Skin epidermis (tissue), 12 donors: ENCODE measurements around the gene RELN.

Source experiments
- H3K27ac ChIP-seq, 21 experiments: fragments of 200-600 bp; sonication (generic) in 11 of 21; one replicate each; pipeline ENCODE4 v1.5.0; 2020; ENCODE audit warnings: mild to moderate bottlenecking in 3 of 21, inconsistent platforms in 2 of 21, moderate library complexity in 2 of 21
- H3K4me3 ChIP-seq, 7 experiments: fragments of 200-600 bp; sonication (generic) in 2 of 7; one replicate each; pipeline ENCODE4 v1.5.0; 2020; ENCODE audit warnings: inconsistent platforms in 2 of 7, mild to moderate bottlenecking in 2 of 7, moderate library complexity in 1 of 7

RELN gene

GRCh38 chr7:103993551-103993950 lies 4.1 kb upstream of the RELN start:
- Histone ChIP-seq H3K4me3 (no peak overlapping the region), H3K27ac (no peak overlapping the region)

- H3K4me3 ChIP-seq, result no peak overlapping the region
- H3K27ac ChIP-seq, result no peak overlapping the region
Measured at GRCh38 chr7:103991406-103991805, 1.9 kb upstream of the RELN start.

DNA sequence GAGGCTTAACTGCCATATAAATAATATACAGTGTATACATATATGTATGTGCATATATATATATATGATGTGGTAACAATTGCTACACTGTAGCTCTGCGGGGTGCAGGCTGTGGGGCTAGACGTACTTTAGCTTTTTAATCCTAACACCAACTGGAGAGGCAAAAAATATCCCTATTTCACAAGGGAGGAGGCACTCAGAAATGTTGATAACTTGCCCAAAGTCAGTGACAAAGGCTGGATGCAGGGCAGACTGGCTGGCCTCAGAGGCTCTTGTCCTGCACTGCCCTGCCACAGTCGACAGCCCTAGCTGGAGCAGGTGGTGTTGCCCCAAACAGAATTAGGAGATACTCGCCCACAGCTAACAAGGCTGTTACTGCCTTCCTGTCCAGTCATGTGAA lies 1.5 kb upstream of the RELN start:
- Histone ChIP-seq H3K27ac (no peak overlapping the region), H3K4me3 (no peak overlapping the region)

DNA sequence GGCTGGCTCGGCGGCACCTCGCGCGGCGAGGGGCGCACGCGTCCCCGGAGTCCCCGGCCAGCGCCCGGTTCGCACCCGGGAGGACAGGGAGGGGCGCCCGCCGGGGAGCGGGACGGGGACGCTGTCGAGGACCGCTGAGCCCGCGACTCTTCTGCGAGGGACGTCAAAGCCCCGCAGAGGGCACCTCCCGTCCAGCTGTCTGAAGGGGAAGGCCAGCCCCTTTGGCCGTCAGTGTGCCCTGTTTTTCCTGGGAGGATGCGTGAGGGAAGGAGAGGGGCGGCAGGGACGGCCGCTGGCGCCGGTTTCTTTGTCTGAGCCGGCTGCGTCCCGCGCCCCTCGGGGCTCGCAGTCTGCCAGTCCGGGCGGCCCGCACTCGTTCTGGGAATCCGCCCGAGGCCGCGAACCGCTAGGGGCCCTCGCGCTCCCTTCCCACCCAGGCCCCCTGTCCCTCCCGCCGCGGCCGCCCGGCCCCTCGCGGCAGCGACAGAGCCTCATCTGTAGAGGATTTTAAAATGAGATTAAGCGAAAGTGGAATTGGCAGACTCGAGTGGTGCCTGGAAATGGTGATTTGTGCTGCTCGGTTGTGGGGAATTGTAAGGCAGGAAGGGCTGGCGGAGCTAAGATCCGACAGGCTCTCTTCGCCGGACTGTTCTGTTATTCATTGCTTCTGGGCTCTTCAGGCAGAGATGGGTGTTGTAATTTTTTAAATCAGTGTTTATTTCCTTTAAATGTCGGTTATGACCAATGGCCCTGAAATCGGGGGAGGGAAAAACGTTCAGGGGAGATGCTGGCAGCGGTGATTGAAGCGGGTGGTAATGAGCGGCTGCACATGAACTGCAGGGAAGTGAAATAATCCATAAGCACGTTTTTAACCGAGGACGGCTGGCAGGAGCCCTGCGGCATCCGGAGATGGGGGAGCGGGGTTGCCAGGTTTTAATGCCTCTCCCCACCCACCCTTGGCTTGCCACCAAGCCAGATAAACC lies 618 bp upstream of the RELN start:
- Histone ChIP-seq H3K27ac (peak overlapping the region in 5 of 21 experiments; percentile 27 to 72 (median 56)), H3K4me3 (peak overlapping the region; percentile 8 to 42 (median 31))

- peak overlapping the region; percentile 8 to 42 (median 17) for H3K4me3 ChIP-seq
Measured at GRCh38 chr7:103988468-103989199, 824 bp downstream of the RELN start.

GRCh38 chr7:103987451-103987850 lies 2.0 kb downstream of the RELN start:
- no peak overlapping the region for H3K4me3 ChIP-seq
- no peak overlapping the region for H3K27ac ChIP-seq

More at GRCh38 chr7:103988468-103989199, 824 bp downstream of the RELN start:
- no peak overlapping the region for H3K27ac ChIP-seq

DNA sequence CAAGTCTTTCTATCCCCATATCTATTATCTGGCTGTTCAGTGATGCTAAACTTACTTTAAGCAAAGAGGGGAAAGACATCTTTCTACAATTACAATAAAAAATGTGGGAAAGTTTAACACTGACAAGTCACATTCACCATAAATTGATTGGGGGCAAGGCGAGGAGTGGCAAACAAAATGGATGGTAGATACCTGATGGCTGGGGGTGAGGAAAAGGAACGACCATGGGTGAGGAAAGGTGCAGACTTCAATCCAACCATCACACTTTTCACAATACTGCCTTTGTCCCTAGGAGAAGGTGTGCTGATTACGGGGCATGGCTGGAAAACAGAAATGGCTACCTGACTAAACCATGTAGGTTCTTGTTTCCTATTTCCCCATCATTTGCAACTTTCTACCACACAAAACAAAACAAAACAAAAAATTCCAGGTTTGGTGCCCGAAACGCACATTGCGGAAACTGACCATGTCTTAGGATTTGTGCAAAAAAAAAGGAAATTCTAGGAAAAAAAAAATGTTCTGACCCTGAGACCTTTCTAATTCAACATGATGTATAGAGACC lies 3.8 kb downstream of the RELN start:
- Histone ChIP-seq H3K27ac (no peak overlapping the region), H3K4me3 (no peak overlapping the region)

- no peak overlapping the region for H3K27ac ChIP-seq
- no peak overlapping the region for H3K4me3 ChIP-seq
Measured at GRCh38 chr7:103984050-103984449, 5.4 kb downstream of the RELN start.

DNA sequence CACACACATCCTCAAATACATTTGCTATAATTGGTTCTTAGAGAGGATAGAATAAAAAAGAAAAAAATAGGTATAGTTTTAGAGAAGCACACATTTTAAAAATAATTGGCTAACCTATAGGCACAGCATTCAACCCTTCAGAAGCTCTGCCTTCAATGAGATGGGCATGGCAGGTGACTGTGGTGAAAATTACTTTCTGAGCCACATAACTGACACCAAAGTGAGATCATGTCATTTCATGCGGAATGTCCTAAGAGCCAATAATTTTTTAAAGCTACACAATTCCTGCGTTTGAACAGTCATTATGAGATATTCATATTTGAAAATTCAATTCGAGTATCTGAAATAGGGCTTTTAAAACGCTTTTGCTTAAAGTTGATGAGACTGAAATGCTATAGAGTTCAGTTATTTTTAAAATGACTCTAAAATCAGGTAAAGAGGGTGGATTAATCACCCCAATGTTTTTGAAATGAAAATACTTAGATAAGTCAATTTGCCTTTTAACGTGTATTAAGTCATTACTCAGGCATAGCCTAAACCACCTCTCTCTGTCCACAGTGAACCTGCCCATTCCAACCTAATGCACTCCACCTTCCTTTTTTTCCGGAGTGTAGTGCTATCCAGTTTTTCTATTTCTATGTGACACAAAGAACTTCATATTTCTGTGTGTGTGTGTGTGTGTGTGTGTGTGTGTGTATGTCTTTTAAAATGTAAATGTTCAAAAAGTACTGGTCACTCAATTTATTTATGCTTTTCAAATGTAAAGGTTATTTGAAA lies 6.1 kb downstream of the RELN start:
- no peak overlapping the region for H3K27ac ChIP-seq
- no peak overlapping the region for H3K4me3 ChIP-seq

DNA sequence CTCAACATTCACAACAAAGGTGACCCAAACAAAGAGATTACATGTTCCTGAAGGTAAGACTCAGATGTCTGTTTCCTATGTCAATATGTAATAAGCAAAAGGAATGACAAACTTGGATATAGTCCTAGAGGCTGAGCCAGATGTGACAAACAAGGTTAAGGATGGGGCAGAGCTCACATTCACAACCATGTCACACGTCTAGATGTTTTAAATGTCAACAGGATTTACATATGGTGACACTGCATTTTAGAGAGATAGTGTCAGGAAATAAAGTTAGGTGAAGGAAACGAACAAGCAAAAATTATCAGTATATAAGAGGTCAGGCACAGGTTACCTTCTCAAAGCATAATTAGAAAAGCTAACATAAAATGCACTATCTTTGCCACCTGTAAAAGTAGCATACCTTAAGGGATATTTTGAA lies 8.4 kb downstream of the RELN start:
- H3K27ac ChIP-seq, result no peak overlapping the region
- H3K4me3 ChIP-seq, result no peak overlapping the region

DNA sequence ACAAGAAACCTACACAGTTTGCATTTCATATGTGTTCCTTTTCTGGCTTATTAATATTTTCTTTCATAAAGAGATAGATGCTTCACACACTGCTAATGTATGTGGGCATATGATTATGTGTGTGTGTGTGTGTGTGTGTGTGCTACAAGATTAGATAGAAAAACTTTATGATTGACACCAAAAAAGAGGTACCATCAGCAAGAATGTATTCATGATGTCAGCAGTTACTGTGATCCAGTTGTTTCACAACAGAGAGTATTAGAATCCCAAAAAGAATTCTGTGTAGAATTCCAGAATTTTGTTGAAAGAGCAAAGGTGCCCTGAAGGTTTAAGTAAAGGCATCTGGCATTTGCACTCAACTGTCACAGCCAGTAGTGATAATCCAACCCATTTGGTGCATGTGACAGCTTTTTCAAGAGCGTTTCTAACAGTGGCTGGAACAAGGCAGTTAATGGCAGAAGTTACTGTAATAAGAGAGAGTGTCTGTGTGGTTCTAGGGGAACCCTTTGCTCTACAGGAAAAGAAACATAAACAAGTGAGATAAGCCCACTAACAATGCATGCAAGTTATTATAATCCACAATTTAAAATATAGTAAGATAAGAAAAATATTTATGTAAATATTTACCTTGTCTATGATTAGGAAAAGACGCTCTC lies 16.6 kb downstream of the RELN start:
- Histone ChIP-seq H3K4me3 (no peak overlapping the region), H3K27ac (no peak overlapping the region)

- H3K27ac ChIP-seq, result no peak overlapping the region
- H3K4me3 ChIP-seq, result no peak overlapping the region
Measured at GRCh38 chr7:103967401-103967800, 22.1 kb downstream of the RELN start.

GRCh38 chr7:103966593-103967277 lies 22.7 kb downstream of the RELN start:
- Histone ChIP-seq H3K27ac (no peak overlapping the region), H3K4me3 (no peak overlapping the region)

- H3K27ac ChIP-seq, result no peak overlapping the region
- no peak overlapping the region for H3K4me3 ChIP-seq
Measured at GRCh38 chr7:103964269-103964668, 25.2 kb downstream of the RELN start.

DNA sequence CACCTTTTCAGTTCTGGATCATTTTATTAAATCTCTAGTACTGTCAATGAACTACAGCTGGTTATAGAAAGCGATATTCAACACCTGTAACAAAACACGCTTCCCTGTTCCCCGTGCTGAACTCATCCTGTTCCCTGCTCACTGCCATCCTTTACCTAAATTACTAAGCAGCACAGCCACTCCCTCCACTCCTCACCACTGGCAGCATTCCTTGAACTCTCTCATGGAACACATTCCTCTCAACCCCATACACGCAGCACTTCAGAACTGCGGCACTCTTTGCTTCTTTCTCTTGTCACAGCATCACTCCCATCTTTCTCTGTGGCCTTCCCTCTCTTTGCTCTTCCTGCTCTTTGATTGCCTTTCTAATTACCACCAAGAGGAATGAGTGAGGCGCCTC lies 27.4 kb downstream of the RELN start:
- H3K27ac ChIP-seq, result no peak overlapping the region

DNA sequence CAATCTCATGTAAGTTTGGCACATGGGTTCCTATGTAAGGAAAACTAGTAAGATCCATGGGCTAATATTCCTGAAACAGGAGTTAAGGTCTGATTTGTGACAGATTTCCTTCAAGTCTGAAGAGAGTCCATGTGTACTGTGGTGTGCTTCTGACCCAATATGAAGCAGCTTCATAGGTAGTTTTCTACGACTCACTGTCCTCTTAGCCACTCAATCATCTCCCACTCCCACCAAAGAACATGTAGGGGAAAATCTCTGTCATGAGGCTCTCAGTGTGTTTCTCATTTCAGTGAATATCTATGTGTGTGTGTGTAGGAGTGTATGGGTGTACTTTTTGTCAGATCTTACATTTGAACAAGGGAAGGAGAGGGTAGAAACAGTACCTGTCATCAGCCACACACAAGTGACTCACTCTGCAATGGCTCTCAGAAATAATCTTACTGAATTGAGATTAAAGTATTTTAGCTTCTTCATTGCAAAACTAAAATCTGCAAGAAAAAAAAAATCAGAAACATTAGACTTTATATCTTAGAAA lies 31.1 kb downstream of the RELN start:
- Histone ChIP-seq H3K27ac (no peak overlapping the region), H3K4me3 (no peak overlapping the region)

More for the DNA sequence above, 27.4 kb downstream of the RELN start:
- no peak overlapping the region for H3K4me3 ChIP-seq

DNA sequence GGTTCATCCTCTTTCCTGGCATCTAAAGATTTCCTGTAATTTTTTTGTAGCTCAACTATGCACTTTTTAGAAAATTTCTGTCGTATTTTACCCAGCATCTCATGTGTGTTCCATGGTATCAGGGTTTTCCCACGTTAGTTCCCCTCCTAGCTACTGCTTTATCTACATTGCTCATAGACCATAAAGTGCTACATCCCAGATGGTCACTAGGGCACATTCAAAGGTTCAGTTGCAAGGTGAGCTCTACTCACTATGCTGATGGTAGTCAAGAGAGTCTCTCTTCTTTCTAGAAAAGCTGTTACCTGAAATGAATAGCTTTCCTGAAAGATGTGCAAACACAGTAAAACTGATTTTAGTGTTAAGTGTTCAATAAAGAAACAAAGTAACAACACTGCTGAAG lies 33.5 kb downstream of the RELN start:
- no peak overlapping the region for H3K27ac ChIP-seq
- no peak overlapping the region for H3K4me3 ChIP-seq

DNA sequence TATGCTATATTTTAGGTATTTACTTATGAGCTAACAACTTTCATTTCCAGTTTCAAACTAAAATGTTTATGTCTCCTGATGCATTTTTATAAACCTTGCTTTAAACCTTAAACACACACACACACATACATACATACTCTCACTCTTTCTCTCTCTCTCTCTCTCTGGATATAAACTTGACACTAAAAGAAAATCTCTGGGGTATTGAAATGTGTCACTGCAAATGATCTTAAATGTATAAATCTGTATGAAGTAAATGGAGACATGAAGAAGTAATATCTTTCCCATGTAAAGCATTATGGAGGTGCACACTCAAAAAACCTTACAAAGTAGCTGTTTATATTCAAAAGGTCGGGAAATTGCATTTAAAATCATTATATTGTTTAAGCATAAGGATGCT lies 37.0 kb downstream of the RELN start:
- H3K4me3 ChIP-seq, result no peak overlapping the region

More for the DNA sequence above, 37.0 kb downstream of the RELN start:
- no peak overlapping the region for H3K27ac ChIP-seq
